ENCODE measurements around the gene PDE11A.

GRCh38 chr2:177857538-177857937 is 215.0 kb downstream of the PDE11A start:
- TF ChIP-seq, protein P1, sequence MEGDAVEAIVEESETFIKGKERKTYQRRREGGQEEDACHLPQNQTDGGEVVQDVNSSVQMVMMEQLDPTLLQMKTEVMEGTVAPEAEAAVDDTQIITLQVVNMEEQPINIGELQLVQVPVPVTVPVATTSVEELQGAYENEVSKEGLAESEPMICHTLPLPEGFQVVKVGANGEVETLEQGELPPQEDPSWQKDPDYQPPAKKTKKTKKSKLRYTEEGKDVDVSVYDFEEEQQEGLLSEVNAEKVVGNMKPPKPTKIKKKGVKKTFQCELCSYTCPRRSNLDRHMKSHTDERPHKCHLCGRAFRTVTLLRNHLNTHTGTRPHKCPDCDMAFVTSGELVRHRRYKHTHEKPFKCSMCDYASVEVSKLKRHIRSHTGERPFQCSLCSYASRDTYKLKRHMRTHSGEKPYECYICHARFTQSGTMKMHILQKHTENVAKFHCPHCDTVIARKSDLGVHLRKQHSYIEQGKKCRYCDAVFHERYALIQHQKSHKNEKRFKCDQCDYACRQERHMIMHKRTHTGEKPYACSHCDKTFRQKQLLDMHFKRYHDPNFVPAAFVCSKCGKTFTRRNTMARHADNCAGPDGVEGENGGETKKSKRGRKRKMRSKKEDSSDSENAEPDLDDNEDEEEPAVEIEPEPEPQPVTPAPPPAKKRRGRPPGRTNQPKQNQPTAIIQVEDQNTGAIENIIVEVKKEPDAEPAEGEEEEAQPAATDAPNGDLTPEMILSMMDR (IDR thresholded peaks at IDR 0.05), result no peak
- no peak for TF ChIP-seq POLR2A (IDR thresholded peaks at IDR 0.05)

Data from adrenal gland (tissue), 5 donors.